IMR-90 (cell line): ENCODE data around the gene LTBP1. TPM values are rescaled to one million over a fixed set of nuclear protein-coding genes. Genes with fewer than 3 reads are reported as not detected.

Source experiments
- ATAC-seq: fragments of 200-7000 bp; cut with Tn5 transposase; 2 replicates; pipeline ENCODE4 v1.9.1; 2020; ENCODE audit warnings: low read depth, mild to moderate bottlenecking, moderate library complexity
- BruUV-seq: library from RNA; stranded (reverse); fragments of 400-500 nt; replicated peaks from 2 replicates; lab custom pipeline; 2021; lab: Mats Ljungman, UMichigan
- CTCF ChIA-PET: fragments of 300-600 bp; formaldehyde crosslinking; extraction: SDS; loops from one replicate; lab custom pipeline; 2021; ENCODE audit warnings: antibody characterized with exemption; lab: Yijun Ruan, JAX
- POLR2A ChIA-PET: fragments of 300-600 bp; sonication (Branson Sonifier 250); formaldehyde crosslinking; loops from one replicate; lab custom pipeline; 2022; ENCODE audit warnings: antibody characterized with exemption; ENCODE audit not compliant: unreplicated experiment; lab: Charles Lee
- DNase-seq: peaks from one replicate; pipeline ENCODE4 v3.0.0; 2013
- H2AFZ ChIP-seq: replicated peaks from 2 replicates; pipeline ENCODE3; 2013; ENCODE audit warnings: low read length, mild to moderate bottlenecking; ENCODE audit not compliant: poor library complexity
- H2AK5ac ChIP-seq: 2 replicates; pipeline ENCODE4 v1.6.1; 2013; ENCODE audit warnings: low read depth, low read length, inconsistent platforms
- H2AK9ac ChIP-seq: replicated peaks from 2 replicates; pipeline ENCODE3; 2013; ENCODE audit warnings: mild to moderate bottlenecking, low read depth, low read length, moderate library complexity; ENCODE audit not compliant: poor library complexity
- H2BK120ac ChIP-seq: 2 replicates; pipeline ENCODE4 v1.6.1; 2013; ENCODE audit warnings: low read depth, low read length, inconsistent platforms
- H2BK15ac ChIP-seq: 3 replicates; pipeline ENCODE4 v1.6.1; 2013; ENCODE audit warnings: low read depth, low read length, inconsistent platforms
- H2BK20ac ChIP-seq: 2 replicates; pipeline ENCODE4 v1.6.1; 2013; ENCODE audit warnings: low read depth, mild to moderate bottlenecking, inconsistent platforms, low read length, moderate library complexity
- H2BK5ac ChIP-seq: 2 replicates; pipeline ENCODE4 v1.6.1; 2013; ENCODE audit warnings: mild to moderate bottlenecking, low read depth, low read length, inconsistent platforms; ENCODE audit not compliant: poor library complexity, severe bottlenecking
- H3K14ac ChIP-seq: replicated peaks from 2 replicates; pipeline ENCODE4 v1.6.1; 2013; ENCODE audit warnings: low read depth, low read length, inconsistent platforms
- H3K18ac ChIP-seq: 2 replicates; pipeline ENCODE4 v1.6.1; 2013; ENCODE audit warnings: low read depth, low read length, control low read depth
- H3K23ac ChIP-seq: 2 replicates; pipeline ENCODE4 v1.6.1; 2013; ENCODE audit warnings: low read depth, low read length, inconsistent platforms
- H3K27ac ChIP-seq: 2 replicates; pipeline ENCODE4 v1.5.1; 2013; ENCODE audit warnings: mild to moderate bottlenecking, control low read depth, low read length; ENCODE audit not compliant: insufficient read depth
- H3K27me3 ChIP-seq: 2 replicates; pipeline ENCODE4 v1.6.1; 2013; ENCODE audit warnings: low read length; ENCODE audit not compliant: control insufficient read depth, insufficient read depth
- H3K36me3 ChIP-seq: 2 replicates; pipeline ENCODE4 v1.6.1; 2013; ENCODE audit warnings: low read length, mixed read lengths; ENCODE audit not compliant: control insufficient read depth, insufficient read depth
- H3K4ac ChIP-seq: 2 replicates; pipeline ENCODE4 v1.6.1; 2013; ENCODE audit warnings: low read depth, low read length, inconsistent platforms
- H3K4me1 ChIP-seq: 2 replicates; pipeline ENCODE4 v1.6.1; 2013; ENCODE audit warnings: low read length, mixed read lengths; ENCODE audit not compliant: control insufficient read depth, insufficient read depth
- H3K4me2 ChIP-seq: 2 replicates; pipeline ENCODE4 v1.6.1; 2013; ENCODE audit warnings: low read depth, mild to moderate bottlenecking, control low read depth, low read length, moderate library complexity
- H3K4me3 ChIP-seq: 2 replicates; pipeline ENCODE4 v1.5.1; 2013; ENCODE audit warnings: low read depth, mild to moderate bottlenecking, control low read depth, low read length, moderate library complexity; ENCODE audit not compliant: insufficient read depth
- H3K56ac ChIP-seq: 2 replicates; pipeline ENCODE4 v1.6.1; 2013; ENCODE audit warnings: low read length, inconsistent platforms; ENCODE audit not compliant: insufficient read depth; ENCODE audit errors: extremely low read depth
- H3K79me1 ChIP-seq, 2 experiments: 2 replicates each; pipeline ENCODE4 v1.6.1; 2013; ENCODE audit warnings: low read length in 2 of 2, inconsistent platforms in 1 of 2, low read depth in 1 of 2
- H3K9ac ChIP-seq: 2 replicates; pipeline ENCODE4 v1.6.1; 2013; ENCODE audit warnings: low read depth, low read length, control low read depth
- H3K9me1 ChIP-seq: 2 replicates; pipeline ENCODE4 v1.6.1; 2013; ENCODE audit warnings: low read length, inconsistent platforms; ENCODE audit not compliant: insufficient read depth
- H3K9me3 ChIP-seq: 2 replicates; pipeline ENCODE4 v1.6.1; 2013; ENCODE audit warnings: low read length; ENCODE audit not compliant: control insufficient read depth, insufficient read depth
- H4K20me1 ChIP-seq: 2 replicates; pipeline ENCODE4 v1.6.1; 2013; ENCODE audit warnings: low read length, inconsistent platforms; ENCODE audit not compliant: insufficient read depth
- H4K5ac ChIP-seq: 2 replicates; pipeline ENCODE4 v1.6.1; 2013; ENCODE audit warnings: mild to moderate bottlenecking, low read depth, low read length, control low read depth
- H4K8ac ChIP-seq, 2 experiments: 2 replicates each; pipeline ENCODE4 v1.6.1; 2013; ENCODE audit warnings: low read depth in 2 of 2, low read length in 2 of 2, control low read depth in 1 of 2, inconsistent platforms in 1 of 2
- H4K91ac ChIP-seq: 2 replicates; pipeline ENCODE4 v1.6.1; 2013; ENCODE audit warnings: low read depth, low read length, inconsistent platforms; ENCODE audit not compliant: insufficient read depth
- CTCF ChIP-seq: conservative IDR thresholded peaks from 2 replicates; pipeline ENCODE4 v1.5.1; 2012; ENCODE audit warnings: mild to moderate bottlenecking, low read depth, low read length, improper control_type of control experiment
- FOS ChIP-seq: fragments of 150-350 bp; IDR thresholded peaks from 2 replicates; pipeline ENCODE4 v1.6.1; 2016; ENCODE audit warnings: low read depth, low read length
- MAZ ChIP-seq: IDR thresholded peaks from 2 replicates; pipeline ENCODE4 v1.6.1; 2012; ENCODE audit warnings: low read depth, mild to moderate bottlenecking, low read length, improper control_type of control experiment, moderate library complexity, borderline replicate concordance
- SMC3 ChIP-seq: fragments of 150-350 bp; IDR thresholded peaks from 2 replicates; pipeline ENCODE4 v1.6.1; 2016; ENCODE audit warnings: low read depth, mild to moderate bottlenecking, antibody characterized with exemption, low read length, moderate library complexity
- WGBS, 2 experiments: methylation state at CpG; one replicate each; pipeline versions ENCODE4 v1.1.5 to v1.1.7; 2013; ENCODE audit warnings: missing lambda C conversion rate in 2 of 2; ENCODE audit not compliant: insufficient read length in 1 of 2; ENCODE audit errors: extremely low coverage in 2 of 2; 5-methylcytosine and 5-hydroxymethylcytosine counted together
- dilution Hi-C: fragments of 300-500 bp; cut with HindIII; formaldehyde crosslinking; loops from one replicate; pipeline ENCODE4 v1.14.3; 2018; ENCODE audit warnings: low sequenced_read_pairs; ENCODE audit not compliant: unreplicated experiment
- in situ Hi-C: fragments of 300-500 bp; cut with MboI; formaldehyde crosslinking; loops from 3 replicates; pipeline ENCODE4 v1.14.3; 2019; ENCODE audit warnings: low sequenced_read_pairs, inconsistent platforms, mixed read lengths
- intact Hi-C: fragments of 100-400 bp; cut with micrococcal nuclease; formaldehyde crosslinking; loops from 2 replicates; pipeline ENCODE4 v1.10.0; 2022
- polyA plus RNA-seq, 3 experiments: library from polyadenylated mRNA; depleted of rRNA; stranded (reverse); fragments of >200 nt; gene quantifications; 2 replicates each; pipeline ENCODE4 v1.2.3, GENCODE V29; 2012; ENCODE audit warnings: low replicate concordance in 1 of 3
- total RNA-seq: library from RNA; depleted of rRNA; stranded (reverse); fragments of >200 nt; gene quantifications from 2 replicates; pipeline ENCODE4 v1.2.3, GENCODE V29; 2012

The LTBP1 gene
- total and polyA plus RNA-seq, 2 of the 4 experiments (the other 2 are of a cell fraction): 235 to 326 TPM

- TF ChIP-seq MAZ (no peak), SMC3 (no peak)
These were observed 265.4 kb downstream of the LTBP1 start (continued) for GRCh38 chr2:33212151-33212550.

GRCh38 chr2:33213244-33213643, 266.5 kb downstream of the LTBP1 start:
- Histone ChIP-seq H3K4me3 (no peak overlapping the region), H4K5ac (peak overlapping the region; percentile 87; the same call in 1 of the 2 replicates), H3K9me1 (peaks cover 35% of the 10 kb centered on the region), H3K79me1 (peaks cover 32 to 72% of the 10 kb centered on the region in 2 experiments), H2BK5ac (peak overlapping the region; percentile 99), H2BK15ac (peak overlapping the region; percentile 88; the same call in 2 of the 3 replicates), H3K9ac (no peak overlapping the region), H2BK120ac (peak overlapping the region; percentile 99), H2AK9ac (no peak overlapping the region), H3K4me1 (peaks cover 41% of the 10 kb centered on the region), H3K23ac (peak overlapping the region; percentile 97), H3K4ac (peak overlapping the region; percentile 94), H4K91ac (peak overlapping the region; percentile 98), H3K27ac (peak overlapping the region; percentile 85), H3K27me3 (no peaks in the 10 kb centered on the region), H3K14ac (peak overlapping the region; percentile 94), H3K18ac (peak overlapping the region; percentile 90), H3K4me2 (no peak overlapping the region), H3K36me3 (peaks cover 18% of the 10 kb centered on the region), H2BK20ac (peak overlapping the region; percentile 99), H2AK5ac (peak overlapping the region; percentile 79), H3K56ac (no peak overlapping the region), H4K8ac (peak overlapping the region; percentile 37 to 90), H3K9me3 (no peaks in the 10 kb centered on the region), H2AFZ (no peak overlapping the region), H4K20me1 (no peaks in the 10 kb centered on the region)
- CTCF ChIA-PET: no interaction called here
- POLR2A ChIA-PET: no interaction called here
- no TSS peak for BruUV-seq
- TF ChIP-seq CTCF (no peak), FOS (no peak)
- ATAC-seq: no peak
- in situ Hi-C loops (no loop called here), dilution Hi-C loops (no loop called here), intact Hi-C loops (no loop called here)
- WGBS, 2 experiments: no CpG with 5 or more reads among the region's 3 CpGs
- peak; percentile 50 for DNase-seq
